NCI-H524 (cell line): ENCODE data around the gene RUSF1.
A peak's percentile ranks its signal among the peaks of the same experiment; 100 is the strongest.

Source experiments
- DNase-seq, 2 experiments: peaks; one replicate each; lab custom pipeline; 2025; lab: John Stamatoyannopoulos, UW

RUSF1 gene

GRCh38 chr16:31471241-31471874, 36.8 kb downstream of the RUSF1 start:
- peak in 1 of 2 experiments; percentile 35 for DNase-seq

- DNase-seq = no peak
These were observed 37.6 kb downstream of the RUSF1 start for GRCh38 chr16:31470615-31471014.

GRCh38 chr16:31467858-31468257, 40.3 kb downstream of the RUSF1 start:
- DNase-seq = no peak

GRCh38 chr16:31467151-31467773, 40.9 kb downstream of the RUSF1 start:
- DNase-seq = no peak

GRCh38 chr16:31466381-31466841, 41.8 kb downstream of the RUSF1 start:
- DNase-seq = no peak

- no peak for DNase-seq
These were observed 42.3 kb downstream of the RUSF1 start for GRCh38 chr16:31465788-31466370.

- DNase-seq = no peak
These were observed 43.4 kb downstream of the RUSF1 start for GRCh38 chr16:31464781-31465260.

GRCh38 chr16:31464348-31464769, 43.8 kb downstream of the RUSF1 start:
- no peak for DNase-seq

GRCh38 chr16:31461921-31462804, 46.0 kb downstream of the RUSF1 start:
- no peak for DNase-seq

- DNase-seq = no peak
These were observed 46.8 kb downstream of the RUSF1 start for GRCh38 chr16:31461201-31461920.

- peak in 1 of 2 experiments; percentile 30 for DNase-seq
These were observed 47.6 kb downstream of the RUSF1 start for GRCh38 chr16:31460582-31461002.

GRCh38 chr16:31459687-31460581, 48.3 kb downstream of the RUSF1 start:
- peak; percentile 99 for DNase-seq

GRCh38 chr16:31458844-31459686, 49.1 kb downstream of the RUSF1 start, which contains the start of gene ARMC5:
Gene ARMC5 (plus strand): TSS chr16:31459501. CDS start chr16:31459525, 24 bp downstream.
- peak; percentile 98 for DNase-seq

GRCh38 chr16:31458073-31458843, 49.9 kb downstream of the RUSF1 start:
- DNase-seq = peak; percentile 27 to 57

GRCh38 chr16:31456988-31457360, 51.2 kb downstream of the RUSF1 start:
- no peak for DNase-seq

- peak in 1 of 2 experiments; percentile 23 for DNase-seq
These were observed 52.4 kb downstream of the RUSF1 start for GRCh38 chr16:31455601-31456314.

GRCh38 chr16:31453255-31454204, 54.7 kb downstream of the RUSF1 start:
- no peak for DNase-seq
